Fibroblast of skin of scalp (primary cell): Measurements from ENCODE around the gene ZFP36L2.

Experiments used
- DNase-seq: peaks from one replicate; pipeline ENCODE4 v3.0.0-alpha.2; 2013

The ZFP36L2 gene

GRCh38 chr2:43248621-43249020, 22.2 kb upstream of the ZFP36L2 start:
- DNase-seq, result no peak

GRCh38 chr2:43246641-43247040, 20.2 kb upstream of the ZFP36L2 start:
- DNase-seq, result no peak

GRCh38 chr2:43241558-43241957, 15.2 kb upstream of the ZFP36L2 start:
- DNase-seq, result no peak

- no peak for DNase-seq
Measured at GRCh38 chr2:43240766-43241150, 14.4 kb upstream of the ZFP36L2 start.

- no peak for DNase-seq
Measured at GRCh38 chr2:43239981-43240765, 13.8 kb upstream of the ZFP36L2 start.

- no peak for DNase-seq
Measured at GRCh38 chr2:43238813-43239212, 12.4 kb upstream of the ZFP36L2 start.

- DNase-seq, result peak; percentile 67
Measured at GRCh38 chr2:43238176-43238575, 11.8 kb upstream of the ZFP36L2 start.

- DNase-seq, result no peak
Measured at GRCh38 chr2:43233218-43234212, 7.1 kb upstream of the ZFP36L2 start.

- no peak for DNase-seq
Measured at GRCh38 chr2:43230951-43231827, 4.8 kb upstream of the ZFP36L2 start.

GRCh38 chr2:43230351-43230885, 4.0 kb upstream of the ZFP36L2 start:
- DNase-seq, result no peak

- no peak for DNase-seq
Measured at GRCh38 chr2:43228756-43229659, 2.6 kb upstream of the ZFP36L2 start.

GRCh38 chr2:43228321-43228751, 1.9 kb upstream of the ZFP36L2 start:
- no peak for DNase-seq

GRCh38 chr2:43227830-43228281, 1.4 kb upstream of the ZFP36L2 start:
- DNase-seq, result no peak

- DNase-seq, result peak; percentile 63
Measured at GRCh38 chr2:43226955-43227829, 786 bp upstream of the ZFP36L2 start.

GRCh38 chr2:43225788-43226557, 433 bp downstream of the ZFP36L2 start:
- peak; percentile 71 for DNase-seq

GRCh38 chr2:43225093-43225787, 1.2 kb downstream of the ZFP36L2 start:
- peak; percentile 61 for DNase-seq

GRCh38 chr2:43224571-43225092, 1.8 kb downstream of the ZFP36L2 start:
- peak; percentile 49 for DNase-seq

GRCh38 chr2:43224131-43224570, 2.3 kb downstream of the ZFP36L2 start:
- DNase-seq, result peak; percentile 87
